Spleen (tissue), 11 donors: ENCODE measurements around the gene ALDH4A1. TPM values are rescaled to one million over a fixed set of nuclear protein-coding genes. Genes with fewer than 3 reads are reported as not detected.

Experiments used
- DNase-seq: peaks from one replicate; pipeline ENCODE4 v3.0.0-alpha.2; 2020
- H3K27ac ChIP-seq, 8 donors: fragments of 200-600 bp; sonication (generic) in 7 of 8; 1 replicate in 4 of 8; 2 replicates in 4 of 8; pipeline versions ENCODE4 v1.5.0 to v1.8.0; 2016 to 2021; ENCODE audit warnings: inconsistent platforms in 4 of 8, mild to moderate bottlenecking in 4 of 8, moderate library complexity in 1 of 8
- H3K27me3 ChIP-seq, 7 donors: fragments of 200-600 bp; sonication (generic) in 6 of 7; replicated peaks in 1 of 7; 1 replicate in 4 of 7; 2 replicates in 3 of 7; pipeline versions ENCODE4 v1.5.0 to v1.8.0; 2016 to 2021; ENCODE audit warnings: inconsistent platforms in 3 of 7, mild to moderate bottlenecking in 1 of 7
- H3K36me3 ChIP-seq, 6 donors: fragments of 200-600 bp; sonication (generic) in 5 of 6; 1 replicate in 4 of 6; 2 replicates in 2 of 6; pipeline versions ENCODE4 v1.5.0 to v1.8.0; 2016 to 2021; ENCODE audit warnings: inconsistent platforms in 2 of 6
- H3K4me1 ChIP-seq, 6 donors: fragments of 200-600 bp; sonication (generic) in 5 of 6; 1 replicate in 3 of 6; 2 replicates in 3 of 6; pipeline versions ENCODE4 v1.5.0 to v1.8.0; 2016 to 2021; ENCODE audit warnings: inconsistent platforms in 3 of 6
- H3K4me3 ChIP-seq, 8 donors: fragments of 200-600 bp; sonication (generic) in 7 of 8; 1 replicate in 4 of 8; 2 replicates in 4 of 8; pipeline versions ENCODE4 v1.5.0 to v1.8.0; 2016 to 2021; ENCODE audit warnings: inconsistent platforms in 4 of 8, mild to moderate bottlenecking in 4 of 8, moderate library complexity in 2 of 8
- H3K9me3 ChIP-seq, 8 donors: fragments of 200-600 bp; sonication (generic) in 7 of 8; 1 replicate in 4 of 8; 2 replicates in 4 of 8; pipeline versions ENCODE4 v1.5.0 to v1.8.0; 2016 to 2021; ENCODE audit warnings: inconsistent platforms in 4 of 8
- POLR2A ChIP-seq, 3 donors: fragments of 450-650 bp; IDR thresholded peaks; one replicate each; pipeline ENCODE4 v1.5.1; 2017; ENCODE audit warnings: antibody characterized with exemption in 3 of 3, mild to moderate bottlenecking in 1 of 3
- POLR2AphosphoS5 ChIP-seq, 3 donors: sonication (generic); formaldehyde crosslinking; IDR thresholded peaks; one replicate each; pipeline ENCODE4 v1.5.1; 2017; ENCODE audit warnings: antibody characterized with exemption in 3 of 3
- WGBS, 5 donors: extraction: QIAGEN DNeasy Blood & Tissue Kit in 3 of 5; methylation state at CpG; one replicate each; pipeline versions ENCODE4 v1.1.5 to v1.1.7; 2013 to 2018; 5-methylcytosine and 5-hydroxymethylcytosine counted together
- intact Hi-C: fragments of 100-400 bp; cut with DNase I; formaldehyde crosslinking; loops from one replicate; pipeline ENCODE4 v1.15.0; 2023; ENCODE audit warnings: low total_unique reads
- polyA plus RNA-seq, 3 donors: library from polyadenylated mRNA; stranded (reverse); fragments of 200-250 nt; gene quantifications; one replicate each; pipeline ENCODE4 v1.2.1, GENCODE V29; 2013
- total RNA-seq, 7 donors: library from RNA; depleted of rRNA in 3 of 7; stranded (reverse); fragments of >200 nt in 3 of 7; fragmentation: NEBNext Ultra II Directional in 4 of 7; extraction: Animal tissue kit (Norgen Biotek cat#: 25700) in 4 of 7; gene quantifications; one replicate each; pipeline versions ENCODE4 v1.1.0 to v1.2.1, GENCODE V29; 2016 to 2021
- TF ChIP-seq, protein P1 (sequence below), 11 experiments: fragments of 200-600 bp in 7 of 11; fragments of 450-650 bp in 4 of 11; sonication (generic) in 4 of 11; IDR thresholded peaks in 8 of 11; conservative IDR thresholded peaks in 3 of 11; 1 replicate in 7 of 11; 2 replicates in 4 of 11; pipeline versions ENCODE4 v1.4.0 to v1.8.0; 2016 to 2021; ENCODE audit warnings: antibody characterized with exemption in 11 of 11, inconsistent platforms in 4 of 11, mild to moderate bottlenecking in 1 of 11
- donor health status: healthy with polysubstance abuse.
- donor health status: DM: no; HTN: no; CAD: no; lungs with moderate emphysema.
- donor health status: DM: no; HTN: no; CAD: no.
- donor health status: Bipolar disorder and iron deficiency.
- donor health status: healthy.
- donor health status: DM: no; HTN: no; CAD: no.
- donor health status: DM: yes; HTN: yes; CAD: no.

ALDH4A1 gene
- total and polyA plus RNA-seq, 10 donors: 3.5 to 11.2 (median 8.0) TPM

- intact Hi-C loops: loop anchor here (10.0 kb wide), 1 partner anchor 193 kb away; no protein-coding TSS in a partner anchor
- peak overlapping the region; percentile 76 to 92 (median 87) for H3K27ac ChIP-seq
- H3K4me1 ChIP-seq: peaks cover 4 to 58% (median 32%) of the 10 kb centered on the region in 6 donors
- no peaks in the 10 kb centered on the region for H3K27me3 ChIP-seq
- H3K9me3 ChIP-seq: no peaks in the 10 kb centered on the region
- peaks cover 0 to 18% (median 0%) of the 10 kb centered on the region in 6 donors for H3K36me3 ChIP-seq
- 1 to 2% (median 1%) methylated on average over 30 to 44 of the region's 44 CpGs for WGBS, 5 donors
- DNase-seq: no peak
- TF ChIP-seq POLR2AphosphoS5 (IDR thresholded peaks at IDR 0.05): no peak
- TF ChIP-seq POLR2A (IDR thresholded peaks at IDR 0.05): peak in 1 of 3 donors; percentile 24
- TF ChIP-seq, protein P1, sequence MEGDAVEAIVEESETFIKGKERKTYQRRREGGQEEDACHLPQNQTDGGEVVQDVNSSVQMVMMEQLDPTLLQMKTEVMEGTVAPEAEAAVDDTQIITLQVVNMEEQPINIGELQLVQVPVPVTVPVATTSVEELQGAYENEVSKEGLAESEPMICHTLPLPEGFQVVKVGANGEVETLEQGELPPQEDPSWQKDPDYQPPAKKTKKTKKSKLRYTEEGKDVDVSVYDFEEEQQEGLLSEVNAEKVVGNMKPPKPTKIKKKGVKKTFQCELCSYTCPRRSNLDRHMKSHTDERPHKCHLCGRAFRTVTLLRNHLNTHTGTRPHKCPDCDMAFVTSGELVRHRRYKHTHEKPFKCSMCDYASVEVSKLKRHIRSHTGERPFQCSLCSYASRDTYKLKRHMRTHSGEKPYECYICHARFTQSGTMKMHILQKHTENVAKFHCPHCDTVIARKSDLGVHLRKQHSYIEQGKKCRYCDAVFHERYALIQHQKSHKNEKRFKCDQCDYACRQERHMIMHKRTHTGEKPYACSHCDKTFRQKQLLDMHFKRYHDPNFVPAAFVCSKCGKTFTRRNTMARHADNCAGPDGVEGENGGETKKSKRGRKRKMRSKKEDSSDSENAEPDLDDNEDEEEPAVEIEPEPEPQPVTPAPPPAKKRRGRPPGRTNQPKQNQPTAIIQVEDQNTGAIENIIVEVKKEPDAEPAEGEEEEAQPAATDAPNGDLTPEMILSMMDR (IDR thresholded peaks at IDR 0.05 in 8 of 11, conservative IDR thresholded peaks at IDR 0.05 in 3 of 11): no peak
- H3K4me3 ChIP-seq: peak overlapping the region; percentile 64 to 92 (median 88)
Measured at GRCh38 chr1:18901952-18902522, 318 bp downstream of the ALDH4A1 start.

DNA sequence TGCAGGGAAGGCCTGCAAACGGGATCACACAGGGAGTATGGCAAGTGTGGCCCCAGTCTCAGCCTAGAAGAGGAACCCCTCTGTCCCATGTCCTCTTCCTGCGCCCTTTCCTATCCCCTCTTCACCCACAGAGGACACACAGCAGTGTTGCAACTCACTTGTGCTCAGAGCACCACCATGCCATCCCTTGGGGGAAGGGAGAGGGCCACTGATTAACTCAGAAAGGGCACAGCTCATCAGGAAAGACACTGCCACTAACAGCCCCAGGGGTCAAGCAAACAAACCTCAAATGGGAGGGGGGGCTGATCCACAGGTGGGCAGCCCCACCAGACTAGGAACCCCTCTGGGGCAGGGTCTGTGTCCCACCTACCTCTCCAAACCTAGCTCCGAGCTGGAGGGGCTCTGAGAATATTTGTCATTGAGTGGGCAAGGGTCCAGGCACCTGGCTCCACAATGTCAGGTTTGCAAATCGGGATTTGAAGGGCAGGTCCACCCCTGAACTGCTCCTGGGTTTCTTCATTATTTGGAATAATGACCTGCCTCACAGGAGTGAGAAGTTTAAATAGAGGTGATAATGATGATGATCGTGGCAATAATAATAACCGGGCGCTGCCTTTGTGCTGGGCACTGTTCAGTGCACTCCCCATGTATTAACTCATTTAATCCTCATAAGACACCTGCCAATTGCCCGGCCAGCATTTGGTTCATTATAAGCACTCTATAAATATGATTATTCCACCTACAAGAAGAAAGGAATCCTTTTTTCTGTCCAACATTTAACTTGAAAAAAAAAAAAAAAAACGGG is 1.0 kb downstream of the ALDH4A1 start:
- Histone ChIP-seq H3K27ac (peak overlapping the region in 2 of 8 donors; percentile 88 to 90), H3K4me1 (peaks cover 0 to 51% (median 26%) of the 10 kb centered on the region in 6 donors), H3K4me3 (peak overlapping the region in 7 of 8 donors; percentile 79 to 92 (median 89)), H3K36me3 (peaks cover 0 to 24% (median 0%) of the 10 kb centered on the region in 6 donors), H3K9me3 (no peaks in the 10 kb centered on the region), H3K27me3 (no peaks in the 10 kb centered on the region)
- TF ChIP-seq, protein P1 (IDR thresholded peaks at IDR 0.05 in 8 of 11, conservative IDR thresholded peaks at IDR 0.05 in 3 of 11): no peak
- TF ChIP-seq POLR2A (IDR thresholded peaks at IDR 0.05) (no peak), POLR2AphosphoS5 (IDR thresholded peaks at IDR 0.05) (no peak)
- intact Hi-C loops: loop anchor here (10.0 kb wide), 1 partner anchor 193 kb away; no protein-coding TSS in a partner anchor
- WGBS, 5 donors: 40 to 61% (median 54%) methylated on average over 8 to 9 of the region's 9 CpGs
- no peak for DNase-seq

DNA sequence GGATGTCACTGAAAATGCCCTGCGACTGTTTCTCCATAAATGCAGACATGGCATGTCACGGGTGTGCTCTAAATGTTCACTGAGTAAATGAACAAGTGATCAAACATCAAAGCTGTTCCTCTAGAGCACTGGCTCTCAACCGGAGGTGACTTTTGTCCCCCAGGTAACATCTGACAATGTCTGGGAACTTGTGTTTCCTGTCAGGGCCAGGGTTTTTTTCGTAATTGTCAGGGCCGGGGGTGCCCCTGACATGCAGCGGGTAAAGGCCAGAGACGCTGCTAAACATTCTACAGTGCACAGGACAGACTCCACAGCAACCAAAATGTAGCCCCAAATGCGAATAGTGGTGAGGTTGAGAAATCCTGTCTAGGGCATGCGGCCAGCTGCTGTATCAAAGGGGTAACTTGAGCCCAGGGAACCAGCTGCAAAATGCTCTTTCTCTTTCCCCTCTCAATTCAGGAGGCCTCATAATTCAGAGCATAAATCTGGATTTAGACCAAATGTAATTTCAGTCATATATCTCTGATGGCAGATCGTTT is 2.0 kb downstream of the ALDH4A1 start:
- Histone ChIP-seq H3K4me1 (peaks cover 0 to 58% (median 28%) of the 10 kb centered on the region in 6 donors), H3K9me3 (no peaks in the 10 kb centered on the region), H3K27me3 (no peaks in the 10 kb centered on the region), H3K27ac (no peak overlapping the region), H3K36me3 (peaks cover 0 to 26% (median 0%) of the 10 kb centered on the region in 6 donors), H3K4me3 (no peak overlapping the region)
- intact Hi-C loops: loop anchor here (10.0 kb wide), 1 partner anchor 194 kb away; no protein-coding TSS in a partner anchor
- no peak for DNase-seq
- TF ChIP-seq POLR2A (IDR thresholded peaks at IDR 0.05): no peak
- TF ChIP-seq, protein P1 (IDR thresholded peaks at IDR 0.05 in 8 of 11, conservative IDR thresholded peaks at IDR 0.05 in 3 of 11): no peak
- no peak for TF ChIP-seq POLR2AphosphoS5 (IDR thresholded peaks at IDR 0.05)
- WGBS, 5 donors: 54 to 73% (median 67%) methylated on average over 10 of the region's 10 CpGs
